OCI-LY1 (cell line): ENCODE measurements around the gene SLC23A2.

Experiments
- H2AFZ ChIP-seq: fragments of 200-600 bp; sonication (generic), shearing (Covaris generic); 2 replicates; pipeline ENCODE4 v1.6.0; 2014; ENCODE audit warnings: antibody characterized with exemption, mild to moderate bottlenecking, low read length
- H3F3A ChIP-seq: fragments of 200-600 bp; sonication (generic), shearing (Covaris generic); 2 replicates; pipeline ENCODE4 v1.6.0; 2014; ENCODE audit warnings: mild to moderate bottlenecking, antibody characterized with exemption, low read length, moderate library complexity; ENCODE audit not compliant: insufficient read depth
- H3K27ac ChIP-seq: fragments of 200-600 bp; sonication (generic); 2 replicates; pipeline ENCODE4 v1.5.1; 2014; ENCODE audit warnings: low read length, mixed run types, mild to moderate bottlenecking, low read depth; ENCODE audit not compliant: poor library complexity, severe bottlenecking
- H3K27me3 ChIP-seq: fragments of 200-600 bp; sonication (generic); 2 replicates; pipeline ENCODE4 v1.6.0; 2014; ENCODE audit warnings: antibody characterized with exemption, mild to moderate bottlenecking, low read length, moderate library complexity; ENCODE audit not compliant: insufficient read depth
- H3K36me3 ChIP-seq: fragments of 200-600 bp; sonication (generic); 2 replicates; pipeline ENCODE4 v1.6.1; 2014; ENCODE audit warnings: mild to moderate bottlenecking, antibody characterized with exemption, low read length, moderate library complexity, mixed read lengths; ENCODE audit not compliant: insufficient read depth
- H3K4me1 ChIP-seq: fragments of 200-600 bp; sonication (generic); 2 replicates; pipeline ENCODE4 v1.5.1; 2014; ENCODE audit warnings: mild to moderate bottlenecking, low read length, moderate library complexity; ENCODE audit not compliant: insufficient read depth, severe bottlenecking
- H3K4me2 ChIP-seq: fragments of 200-600 bp; sonication (generic), shearing (Covaris generic); 2 replicates; pipeline ENCODE4 v1.6.1; 2014; ENCODE audit warnings: low read length
- H3K4me3 ChIP-seq: fragments of 200-600 bp; sonication (generic); 2 replicates; pipeline ENCODE4 v1.5.1; 2014; ENCODE audit warnings: low read length, low read depth, mild to moderate bottlenecking, mixed read lengths; ENCODE audit not compliant: poor library complexity, severe bottlenecking
- H3K79me2 ChIP-seq: fragments of 200-600 bp; shearing (Covaris generic); 2 replicates; pipeline ENCODE4 v1.6.1; 2016; ENCODE audit warnings: mixed run types, low read length, mixed read lengths; ENCODE audit not compliant: insufficient read depth
- H3K9ac ChIP-seq: fragments of 200-600 bp; sonication (generic), shearing (Covaris generic); 2 replicates; pipeline ENCODE4 v1.6.1; 2014; ENCODE audit warnings: mild to moderate bottlenecking, low read length, mixed read lengths
- H3K9me2 ChIP-seq: fragments of 200-600 bp; sonication (generic), shearing (Covaris generic); 2 replicates; pipeline ENCODE4 v1.6.1; 2014; ENCODE audit warnings: low read depth, mild to moderate bottlenecking, low read length, mixed read lengths
- H3K9me3 ChIP-seq: fragments of 200-600 bp; shearing (Covaris generic); 2 replicates; pipeline ENCODE4 v1.6.1; 2014; ENCODE audit warnings: low read length, mixed read lengths
- H4K20me1 ChIP-seq: fragments of 200-600 bp; sonication (generic), shearing (Covaris generic); 2 replicates; pipeline ENCODE4 v1.6.0; 2016; ENCODE audit warnings: mild to moderate bottlenecking, low read length; ENCODE audit not compliant: insufficient read depth
- EZH2 ChIP-seq: fragments of 200-600 bp; sonication (generic), shearing (Covaris generic); IDR thresholded peaks from 2 replicates; pipeline ENCODE4 v1.8.0; 2017; ENCODE audit warnings: borderline replicate concordance, mixed run types, mild to moderate bottlenecking, antibody characterized with exemption, low read length, moderate library complexity, mixed read lengths
- TF ChIP-seq, protein P1 (sequence below): fragments of 200-600 bp; sonication (generic), shearing (Covaris generic); IDR thresholded peaks from 2 replicates; pipeline ENCODE4 v1.5.1; 2017; ENCODE audit warnings: mild to moderate bottlenecking, antibody characterized with exemption, low read length, moderate library complexity, mixed read lengths

Gene SLC23A2

DNA sequence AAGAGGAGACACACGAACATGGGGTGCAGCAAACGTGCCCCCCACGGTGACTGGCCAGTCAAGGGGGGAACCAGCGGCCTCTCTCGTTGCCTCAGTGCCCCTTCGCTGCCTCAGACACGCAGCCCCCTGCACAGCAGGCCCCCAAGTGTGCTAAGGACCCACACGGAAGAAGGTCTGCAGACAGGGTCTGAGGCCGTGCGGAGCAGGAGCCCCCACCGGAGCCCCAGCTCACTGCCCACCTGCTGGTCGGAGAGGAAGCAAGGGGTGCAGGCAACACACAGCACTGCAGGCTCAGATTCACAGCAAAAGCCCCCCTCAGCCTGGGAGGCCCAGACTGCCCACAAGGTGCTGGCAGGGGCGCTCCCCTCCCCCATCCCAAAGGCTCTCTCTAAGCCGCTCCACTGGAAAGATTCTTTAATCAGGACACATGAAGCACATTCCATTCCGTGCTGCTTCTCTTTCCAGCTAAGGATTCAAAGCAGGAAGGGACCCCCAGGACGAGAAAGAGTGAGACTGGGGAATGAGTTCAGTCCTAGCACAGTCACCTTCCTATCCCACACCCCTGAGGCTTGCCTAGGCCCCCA, 105.1 kb downstream of the SLC23A2 start:
- no peaks in the 10 kb centered on the region for H4K20me1 ChIP-seq
- no peak overlapping the region for H3K4me2 ChIP-seq
- H3F3A ChIP-seq = no peaks in the 10 kb centered on the region
- H3K36me3 ChIP-seq = peaks cover 69% of the 10 kb centered on the region
- H3K9ac ChIP-seq = no peak overlapping the region; the same call in 1 of the 2 replicates
- H3K27me3 ChIP-seq = no peaks in the 10 kb centered on the region
- no peaks in the 10 kb centered on the region for H3K9me3 ChIP-seq
- H3K79me2 ChIP-seq = no peaks in the 10 kb centered on the region
- H3K4me1 ChIP-seq = peaks cover 33% of the 10 kb centered on the region
- peak overlapping the region; percentile 7 for H3K27ac ChIP-seq
- no peak overlapping the region for H3K4me3 ChIP-seq
- H2AFZ ChIP-seq = no peak overlapping the region
- H3K9me2 ChIP-seq = no peaks in the 10 kb centered on the region
- TF ChIP-seq, protein P1, sequence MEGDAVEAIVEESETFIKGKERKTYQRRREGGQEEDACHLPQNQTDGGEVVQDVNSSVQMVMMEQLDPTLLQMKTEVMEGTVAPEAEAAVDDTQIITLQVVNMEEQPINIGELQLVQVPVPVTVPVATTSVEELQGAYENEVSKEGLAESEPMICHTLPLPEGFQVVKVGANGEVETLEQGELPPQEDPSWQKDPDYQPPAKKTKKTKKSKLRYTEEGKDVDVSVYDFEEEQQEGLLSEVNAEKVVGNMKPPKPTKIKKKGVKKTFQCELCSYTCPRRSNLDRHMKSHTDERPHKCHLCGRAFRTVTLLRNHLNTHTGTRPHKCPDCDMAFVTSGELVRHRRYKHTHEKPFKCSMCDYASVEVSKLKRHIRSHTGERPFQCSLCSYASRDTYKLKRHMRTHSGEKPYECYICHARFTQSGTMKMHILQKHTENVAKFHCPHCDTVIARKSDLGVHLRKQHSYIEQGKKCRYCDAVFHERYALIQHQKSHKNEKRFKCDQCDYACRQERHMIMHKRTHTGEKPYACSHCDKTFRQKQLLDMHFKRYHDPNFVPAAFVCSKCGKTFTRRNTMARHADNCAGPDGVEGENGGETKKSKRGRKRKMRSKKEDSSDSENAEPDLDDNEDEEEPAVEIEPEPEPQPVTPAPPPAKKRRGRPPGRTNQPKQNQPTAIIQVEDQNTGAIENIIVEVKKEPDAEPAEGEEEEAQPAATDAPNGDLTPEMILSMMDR = no peak
- no peak for TF ChIP-seq EZH2

DNA sequence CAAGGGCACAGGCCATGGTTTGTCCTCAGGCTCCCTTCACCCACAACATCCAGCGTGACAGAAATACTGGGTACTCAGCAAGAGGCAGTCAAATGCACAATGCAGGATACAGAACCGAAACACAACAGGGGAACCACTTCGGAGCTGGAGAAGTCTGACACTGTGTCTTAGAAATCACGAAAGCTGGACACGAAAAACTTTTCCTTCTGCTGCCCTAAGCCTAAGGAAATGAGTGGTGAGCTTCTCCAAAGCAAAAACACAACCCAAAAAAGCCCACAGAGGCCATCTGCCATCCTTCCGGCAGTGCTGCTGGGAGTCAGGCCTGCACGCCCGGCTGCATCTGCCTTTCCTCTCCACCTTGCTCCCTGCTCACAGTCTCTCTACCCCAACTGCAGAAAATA, 106.3 kb downstream of the SLC23A2 start:
- Histone ChIP-seq H2AFZ (no peak overlapping the region), H3K79me2 (no peaks in the 10 kb centered on the region), H3K9ac (no peak overlapping the region; the same call in 1 of the 2 replicates), H3K4me1 (peaks cover 34% of the 10 kb centered on the region), H3K9me2 (no peaks in the 10 kb centered on the region), H3K27me3 (no peaks in the 10 kb centered on the region), H4K20me1 (no peaks in the 10 kb centered on the region), H3K36me3 (peaks cover 68% of the 10 kb centered on the region), H3F3A (no peaks in the 10 kb centered on the region), H3K27ac (peak overlapping the region; percentile 60), H3K4me2 (no peak overlapping the region; the same call in 1 of the 2 replicates), H3K9me3 (no peaks in the 10 kb centered on the region), H3K4me3 (no peak overlapping the region)
- TF ChIP-seq, protein P1 = no peak
- no peak for TF ChIP-seq EZH2

DNA sequence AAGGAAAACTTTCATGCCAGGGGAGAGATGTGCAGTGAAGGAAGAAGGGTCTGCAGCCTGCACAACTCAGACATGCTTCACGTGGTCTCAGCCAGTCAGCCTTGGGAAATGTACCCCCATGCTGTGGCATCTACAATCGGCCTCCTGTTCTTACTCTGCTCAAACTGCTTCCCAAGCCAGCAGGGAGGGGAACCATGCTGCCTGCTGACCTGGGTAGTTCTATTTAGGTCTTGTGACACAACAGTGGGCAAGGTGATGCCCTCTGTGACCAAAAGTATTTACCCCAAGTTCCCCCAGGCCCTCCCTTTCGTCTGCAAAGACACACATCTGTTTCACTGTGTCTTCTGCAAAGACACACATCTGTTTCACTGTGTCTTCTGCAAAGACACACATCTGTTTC, 106.9 kb downstream of the SLC23A2 start:
- Histone ChIP-seq H3K9me3 (no peaks in the 10 kb centered on the region), H3F3A (no peaks in the 10 kb centered on the region), H3K4me3 (no peak overlapping the region), H3K9ac (no peak overlapping the region), H3K4me2 (no peak overlapping the region), H3K36me3 (peaks cover 68% of the 10 kb centered on the region), H2AFZ (no peak overlapping the region), H3K27ac (peak overlapping the region; percentile 60), H3K27me3 (no peaks in the 10 kb centered on the region), H4K20me1 (no peaks in the 10 kb centered on the region), H3K9me2 (no peaks in the 10 kb centered on the region), H3K4me1 (peaks cover 39% of the 10 kb centered on the region), H3K79me2 (no peaks in the 10 kb centered on the region)
- TF ChIP-seq, protein P1 = no peak
- TF ChIP-seq EZH2 = no peak
